ENCODE data around the gene TMPRSS13.

Gene TMPRSS13

GRCh38 chr11:117887431-117888138 is 41.6 kb downstream of the TMPRSS13 start:
- no peak for DNase-seq

DNA sequence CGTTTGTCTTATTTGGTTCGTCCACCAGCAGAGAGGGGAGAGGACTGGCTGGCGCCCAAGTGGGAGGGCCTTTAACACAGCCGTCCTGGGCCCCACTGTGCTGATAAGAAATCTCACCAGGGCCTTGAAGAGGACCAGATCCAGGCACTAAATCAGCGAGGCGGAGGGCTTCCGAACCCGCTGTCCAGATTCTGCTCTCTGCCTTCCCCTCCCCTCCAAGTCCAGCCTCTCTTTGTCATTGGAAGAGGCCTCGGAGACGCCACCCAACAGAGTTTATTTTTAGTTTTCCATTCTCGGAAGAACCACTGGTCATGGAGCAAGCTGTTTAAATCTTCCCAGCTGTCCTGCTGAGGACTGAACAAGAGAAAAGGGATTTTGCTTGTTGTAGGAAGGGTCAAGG is 43.4 kb downstream of the TMPRSS13 start:
- DNase-seq = no peak

GRCh38 chr11:117884994-117885393 is 44.2 kb downstream of the TMPRSS13 start:
- no peak for DNase-seq

GRCh38 chr11:117883063-117883462 is 46.1 kb downstream of the TMPRSS13 start:
- no peak for DNase-seq

DNA sequence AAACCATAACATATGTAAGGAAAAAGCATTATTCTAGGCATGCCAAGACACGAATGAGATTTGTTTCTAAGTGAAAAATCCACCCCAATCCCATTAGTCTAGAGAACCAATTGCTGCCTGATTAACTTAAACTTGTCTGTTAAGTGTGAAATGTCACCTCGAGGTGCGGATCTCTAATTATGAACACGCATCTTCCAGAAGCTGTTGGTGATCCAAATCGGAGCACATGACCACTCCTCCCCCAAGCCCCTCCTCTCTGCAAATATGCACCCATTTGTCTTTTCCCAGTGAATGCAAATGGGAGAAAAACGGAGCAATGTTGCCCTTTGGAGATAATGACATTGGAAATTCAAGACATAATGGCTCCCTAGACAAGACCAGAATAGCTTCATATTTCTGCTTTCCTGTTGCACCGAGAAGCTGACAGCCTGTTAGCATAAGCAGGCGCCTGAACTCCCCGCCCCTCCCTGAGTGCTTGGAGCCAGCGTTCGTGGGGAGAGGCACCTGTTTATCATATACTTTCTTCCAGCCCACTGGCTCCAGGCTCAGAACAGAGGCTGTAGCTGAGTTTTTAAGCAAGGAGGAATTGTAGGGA is 46.8 kb downstream of the TMPRSS13 start:
- DNase-seq = no peak

DNA sequence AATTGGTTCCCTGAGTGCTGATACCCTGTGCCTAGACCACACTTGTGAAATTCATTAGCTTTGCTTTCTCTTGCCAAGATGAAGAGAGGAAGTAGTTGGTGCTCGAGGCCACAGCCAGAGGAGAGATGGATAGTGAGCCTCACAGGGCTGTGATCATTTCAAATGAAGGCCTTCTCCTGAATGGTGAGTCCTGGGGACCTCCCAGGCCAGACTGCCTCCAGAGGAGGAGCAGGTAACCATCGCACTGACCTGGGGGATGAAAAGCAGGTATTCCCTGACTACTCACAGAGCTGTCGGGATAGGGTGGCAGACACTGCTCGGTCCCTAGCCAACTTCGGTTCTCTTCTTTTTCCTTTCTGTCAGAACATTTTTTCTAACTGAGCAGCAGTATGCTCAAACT is 48.0 kb downstream of the TMPRSS13 start:
- DNase-seq = no peak

- DNase-seq = no peak
Observed at GRCh38 chr11:117879516-117880480, 49.4 kb downstream of the TMPRSS13 start.

GRCh38 chr11:117878939-117879475 is 50.2 kb downstream of the TMPRSS13 start:
- no peak for DNase-seq

GRCh38 chr11:117878314-117878938 is 50.8 kb downstream of the TMPRSS13 start:
- no peak for DNase-seq

- no peak for DNase-seq
Observed at GRCh38 chr11:117877120-117877784, 52.0 kb downstream of the TMPRSS13 start.

DNA sequence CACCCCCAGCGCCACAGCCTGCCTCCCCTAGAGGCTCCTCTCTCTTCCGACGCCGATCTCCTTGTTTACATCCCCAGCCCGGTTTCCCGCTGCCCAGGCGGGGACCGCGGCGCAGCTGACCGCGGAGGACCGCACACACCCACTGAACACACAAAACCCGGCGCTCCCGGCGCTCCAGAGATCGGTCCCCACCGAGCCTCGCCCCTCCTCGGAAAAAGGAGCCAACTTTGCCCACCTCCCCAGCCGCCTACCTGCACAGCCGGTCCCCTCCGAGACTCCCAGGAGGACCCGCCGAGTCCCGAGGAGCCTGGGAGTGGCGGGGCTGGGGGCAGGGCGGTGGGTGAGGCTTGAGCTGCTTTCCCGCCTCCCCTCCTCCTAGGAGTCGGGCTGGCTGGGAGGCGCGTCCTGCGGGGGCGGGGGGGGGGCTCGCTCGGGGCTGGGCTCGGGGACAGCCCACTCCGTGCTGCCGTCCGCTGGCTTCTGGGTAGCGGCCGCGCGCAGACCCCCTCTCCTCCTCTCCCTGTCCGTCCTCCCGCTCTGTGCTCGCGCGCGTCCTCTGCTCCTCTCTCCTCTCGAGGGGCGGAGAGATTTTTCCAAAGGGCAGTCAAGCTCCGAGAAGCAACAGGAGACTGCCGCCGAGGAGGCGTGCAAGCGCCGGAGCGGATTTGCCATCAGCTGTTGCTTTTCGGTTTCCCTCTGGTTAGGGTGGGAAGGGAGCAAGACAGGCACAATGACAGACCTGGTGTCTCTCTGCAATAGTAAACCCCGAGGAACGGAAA is 52.7 kb downstream of the TMPRSS13 start, which contains the start of gene FXYD6:
TSS of gene FXYD6 (minus strand) at position 318 of the 779 bp plus-strand sequence. CDS start 33,882 bp downstream, outside the sequence.
- DNase-seq = no peak

- no peak for DNase-seq
Observed at GRCh38 chr11:117876059-117876340, 53.2 kb downstream of the TMPRSS13 start.

DNA sequence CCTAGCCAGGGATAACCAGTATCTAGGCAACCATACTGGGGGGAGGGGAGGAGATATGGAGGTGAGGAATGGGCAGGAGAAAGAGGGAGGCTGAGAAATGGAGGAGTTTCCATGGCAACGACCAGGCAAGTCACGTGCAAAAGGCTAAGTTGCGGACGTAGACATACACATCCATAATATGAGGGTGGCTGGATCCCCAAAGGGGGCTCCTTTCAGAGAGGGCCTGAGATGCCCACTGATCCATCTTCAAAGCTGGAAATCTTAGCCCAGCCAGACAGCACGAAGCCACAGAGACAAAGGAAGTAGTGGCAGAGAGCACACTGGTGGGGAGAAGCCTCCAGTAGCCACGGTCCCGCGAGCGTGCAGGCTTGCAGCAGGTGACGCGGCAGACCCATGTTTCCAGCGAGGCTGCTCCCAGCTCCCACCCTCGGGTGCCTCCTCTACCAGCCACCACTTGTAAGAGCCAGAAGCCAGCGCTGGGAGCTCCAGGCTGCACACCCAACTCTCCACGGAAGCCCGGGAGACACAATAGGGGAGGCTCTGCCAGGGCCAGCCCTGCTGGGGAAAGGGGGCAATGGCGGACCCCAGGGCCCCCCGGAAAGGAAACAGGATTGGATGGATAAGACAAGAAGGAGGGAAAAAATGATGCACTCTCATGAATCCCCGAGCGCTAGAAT is 53.7 kb downstream of the TMPRSS13 start:
- DNase-seq = no peak

GRCh38 chr11:117874910-117875381 is 54.3 kb downstream of the TMPRSS13 start:
- DNase-seq = no peak

DNA sequence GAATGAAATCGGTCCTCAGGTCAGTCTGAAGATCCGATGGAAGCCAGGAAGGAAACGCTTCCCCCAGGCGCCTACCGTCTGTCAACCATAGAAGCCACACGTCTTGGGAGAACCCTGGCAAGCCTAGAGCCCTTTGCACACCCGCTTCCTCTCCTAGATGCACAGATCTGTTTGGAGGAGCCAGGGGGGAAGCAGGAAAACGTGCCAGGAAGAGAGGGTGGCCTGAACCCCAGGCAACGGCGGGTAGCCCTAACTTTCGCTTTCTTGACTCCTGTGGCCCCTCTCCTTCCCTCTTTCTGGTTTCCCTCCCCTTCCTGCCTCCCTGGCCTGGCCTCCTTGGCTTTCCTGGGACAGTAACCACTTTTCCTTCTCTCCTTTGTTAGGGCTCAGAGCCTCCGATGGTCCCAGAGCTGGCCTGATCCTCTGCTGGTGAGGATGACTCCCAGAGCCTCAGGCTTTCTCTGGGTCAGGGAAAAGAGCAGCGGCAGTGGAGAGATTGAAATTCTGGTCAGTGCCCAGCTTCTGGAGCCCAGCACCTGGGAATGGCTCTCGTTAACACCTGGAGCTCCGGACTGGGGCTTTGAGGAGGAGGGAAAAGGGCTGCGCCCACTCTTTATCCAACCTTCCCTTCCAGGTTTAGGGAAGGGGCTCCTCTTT is 54.8 kb downstream of the TMPRSS13 start:
- no peak for DNase-seq

DNA sequence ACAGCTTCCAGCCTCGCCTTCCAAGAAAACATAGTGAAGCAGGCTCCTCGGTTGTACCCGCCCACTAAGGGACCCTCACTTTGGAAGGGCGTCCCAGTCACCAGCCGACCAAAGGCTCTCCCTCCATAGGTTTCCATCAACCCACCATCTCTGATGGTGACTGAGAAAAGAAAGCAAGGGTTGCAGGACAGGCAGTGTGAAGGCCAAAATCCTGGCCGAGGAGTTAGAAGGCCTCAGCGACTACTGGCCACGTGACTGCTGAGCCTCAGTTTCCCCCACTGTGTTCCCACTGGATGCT is 55.4 kb downstream of the TMPRSS13 start:
- DNase-seq = no peak

DNA sequence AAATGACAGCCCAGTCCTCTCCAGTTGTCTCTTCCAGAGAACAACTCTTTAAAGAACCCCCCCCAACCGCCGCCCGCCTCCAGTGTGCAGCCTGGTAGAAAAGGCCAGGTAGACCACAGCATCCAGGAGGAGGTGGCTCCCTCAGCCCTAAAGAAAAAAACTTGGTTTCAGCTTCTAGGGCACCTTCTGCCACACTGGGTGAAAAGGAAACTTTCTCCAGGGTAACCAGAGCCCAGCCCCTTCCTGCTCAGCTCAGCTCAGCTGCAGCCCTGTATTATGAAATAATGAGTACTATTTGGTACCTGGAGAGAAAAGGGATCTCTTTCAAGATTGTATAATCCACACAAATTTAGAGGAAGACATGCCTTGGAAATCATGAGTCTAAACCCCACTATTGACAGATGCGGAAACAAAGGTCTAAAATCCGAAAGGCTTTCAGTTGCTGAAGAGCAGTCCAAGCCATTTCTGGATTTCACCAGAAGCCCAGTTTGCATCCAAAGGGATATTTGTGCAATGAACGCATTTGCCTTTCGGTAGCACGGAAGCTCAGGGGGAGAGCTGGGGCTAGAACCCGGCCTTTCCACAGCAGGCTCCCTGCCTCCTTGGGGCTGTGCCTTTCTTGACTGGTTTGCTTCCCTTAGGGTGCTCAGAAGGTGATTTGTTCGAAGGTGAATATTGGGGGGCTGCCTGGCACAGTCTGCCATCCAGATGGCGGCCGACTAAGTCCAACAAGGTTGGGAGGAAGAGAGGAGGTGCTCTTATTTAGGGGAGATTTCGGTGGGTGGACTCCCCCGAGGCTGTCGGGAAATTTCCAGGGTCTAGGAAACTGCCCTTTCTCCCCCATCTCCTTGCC is 56.0 kb downstream of the TMPRSS13 start:
- DNase-seq = no peak

GRCh38 chr11:117872420-117872961 is 56.7 kb downstream of the TMPRSS13 start:
- DNase-seq = no peak

DNA sequence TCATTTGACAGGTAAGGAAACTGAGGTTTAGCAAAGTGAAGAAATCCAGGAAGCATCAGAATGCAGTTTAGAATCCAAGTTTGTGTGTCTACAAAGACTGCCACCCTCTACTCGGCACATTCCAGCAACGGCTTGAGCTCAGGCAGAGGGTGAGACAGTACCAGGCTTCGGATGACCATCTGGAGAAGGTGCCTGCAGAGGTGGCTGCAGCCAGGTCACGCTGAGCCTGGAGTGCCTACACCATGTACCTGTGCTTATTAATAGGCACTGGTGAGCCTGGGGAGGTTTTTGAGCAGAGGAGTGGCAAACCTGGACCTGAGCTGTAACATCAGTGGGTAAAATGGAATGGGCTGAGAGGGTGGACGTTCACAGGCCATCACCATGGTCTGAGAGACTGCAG is 57.4 kb downstream of the TMPRSS13 start:
- DNase-seq = no peak
